ENCODE data around the gene SYK. TPM values are rescaled to one million over a fixed set of nuclear protein-coding genes. Genes with fewer than 3 reads are reported as not detected.
A peak's percentile ranks its signal among the peaks of the same experiment; 100 is the strongest.

The SYK gene
- total and polyA plus RNA-seq, 3 experiments from 2014 or later: 0.55 to 0.73 (median 0.56) TPM

GRCh38 chr9:90860826-90861225 is 59.2 kb downstream of the SYK start:
- POLR2A ChIA-PET: no interaction called here
- H3K27me3 Mint-ChIP-seq: peaks cover 0 to 2% of the 10 kb centered on the region in 2 donors
- no peak overlapping the region for H3K27ac ChIP-seq (ENCODE audit: low read depth, low read length)

GRCh38 chr9:90861380-90861779 is 59.8 kb downstream of the SYK start:
- H3K36me3 ChIP-seq (ENCODE audit: insufficient read depth, low read length): no peaks in the 10 kb centered on the region
- ChIA-PET CTCF (no interaction called here), POLR2A (no interaction called here)
- no peaks in the 10 kb centered on the region for H3K9me3 ChIP-seq (ENCODE audit: low read length)
- H3K27me3 Mint-ChIP-seq: peaks cover 0 to 2% of the 10 kb centered on the region in 2 donors
- no peaks in the 10 kb centered on the region for H3K9me3 Mint-ChIP-seq
- peaks cover 8 to 11% (median 10%) of the 10 kb centered on the region in 3 donors for H3K4me1 Mint-ChIP-seq
- no peak for DNase-seq
- H3K36me3 Mint-ChIP-seq: no peaks in the 10 kb centered on the region
- no peak overlapping the region for H3K4me3 Mint-ChIP-seq
- no peak overlapping the region for H3K27ac Mint-ChIP-seq
- H3K4me1 ChIP-seq (ENCODE audit: insufficient read depth, low read length): peaks cover 6% of the 10 kb centered on the region
- no peak overlapping the region for H3K4me3 ChIP-seq (ENCODE audit: low read length)
- no peaks in the 10 kb centered on the region for H3K27me3 ChIP-seq (ENCODE audit: insufficient read depth, low read length, poor library complexity, severe bottlenecking)
- H3K27ac ChIP-seq (ENCODE audit: low read depth, low read length): no peak overlapping the region

More at GRCh38 chr9:90860826-90861225, 59.2 kb downstream of the SYK start:
- Histone ChIP-seq H3K4me3 (ENCODE audit: low read length) (no peak overlapping the region), H3K4me1 (ENCODE audit: insufficient read depth, low read length) (peaks cover 6% of the 10 kb centered on the region), H3K9me3 (ENCODE audit: low read length) (no peaks in the 10 kb centered on the region), H3K27me3 (ENCODE audit: insufficient read depth, low read length, poor library complexity, severe bottlenecking) (no peaks in the 10 kb centered on the region), H3K36me3 (ENCODE audit: insufficient read depth, low read length) (no peaks in the 10 kb centered on the region)
- H3K4me1 Mint-ChIP-seq: peaks cover 8 to 11% (median 10%) of the 10 kb centered on the region in 3 donors
- CTCF ChIA-PET: no interaction called here
- H3K4me3 Mint-ChIP-seq: no peak overlapping the region
- H3K36me3 Mint-ChIP-seq: no peaks in the 10 kb centered on the region
- H3K9me3 Mint-ChIP-seq: no peaks in the 10 kb centered on the region
- H3K27ac Mint-ChIP-seq: no peak overlapping the region
- DNase-seq: no peak

- Mint-ChIP-seq H3K4me1 (peaks cover 8 to 11% (median 10%) of the 10 kb centered on the region in 3 donors), H3K27ac (peak overlapping the region in 1 of 8 donors; percentile 17), H3K4me3 (no peak overlapping the region), H3K27me3 (peaks cover under 1% of the 10 kb centered on the region in 2 donors), H3K36me3 (no peaks in the 10 kb centered on the region), H3K9me3 (no peaks in the 10 kb centered on the region)
- peaks cover 6% of the 10 kb centered on the region for H3K4me1 ChIP-seq (ENCODE audit: insufficient read depth, low read length)
- no peak overlapping the region for H3K27ac ChIP-seq (ENCODE audit: low read depth, low read length)
- CTCF ChIA-PET: no interaction called here
- H3K36me3 ChIP-seq (ENCODE audit: insufficient read depth, low read length): no peaks in the 10 kb centered on the region
- POLR2A ChIA-PET: no interaction called here
- DNase-seq: no peak
- no peak overlapping the region for H3K4me3 ChIP-seq (ENCODE audit: low read length)
- H3K27me3 ChIP-seq (ENCODE audit: insufficient read depth, low read length, poor library complexity, severe bottlenecking): no peaks in the 10 kb centered on the region
- no peaks in the 10 kb centered on the region for H3K9me3 ChIP-seq (ENCODE audit: low read length)
Observed at GRCh38 chr9:90861826-90862740, 60.5 kb downstream of the SYK start.

- no peak overlapping the region for H3K27ac ChIP-seq (ENCODE audit: low read depth, low read length)
- H3K9me3 Mint-ChIP-seq: no peaks in the 10 kb centered on the region
- no peaks in the 10 kb centered on the region for H3K36me3 Mint-ChIP-seq
- peaks cover 6 to 7% of the 10 kb centered on the region in 2 donors for H3K27me3 Mint-ChIP-seq
- POLR2A ChIA-PET: no interaction called here
- H3K27ac Mint-ChIP-seq: no peak overlapping the region
- H3K27me3 ChIP-seq (ENCODE audit: insufficient read depth, low read length, poor library complexity, severe bottlenecking): no peaks in the 10 kb centered on the region
- H3K9me3 ChIP-seq (ENCODE audit: low read length): no peaks in the 10 kb centered on the region
- CTCF ChIA-PET: no interaction called here
- H3K36me3 ChIP-seq (ENCODE audit: insufficient read depth, low read length): no peaks in the 10 kb centered on the region
- peaks cover 6% of the 10 kb centered on the region for H3K4me1 ChIP-seq (ENCODE audit: insufficient read depth, low read length)
- DNase-seq: no peak
- H3K4me3 Mint-ChIP-seq: no peak overlapping the region
- no peak overlapping the region for H3K4me3 ChIP-seq (ENCODE audit: low read length)
- H3K4me1 Mint-ChIP-seq: peaks cover 6 to 10% (median 8%) of the 10 kb centered on the region in 3 donors
Observed at GRCh38 chr9:90864779-90865178, 63.2 kb downstream of the SYK start.

GRCh38 chr9:90867101-90867500 is 65.5 kb downstream of the SYK start:
- Histone ChIP-seq H3K36me3 (ENCODE audit: insufficient read depth, low read length) (no peaks in the 10 kb centered on the region), H3K9me3 (ENCODE audit: low read length) (no peaks in the 10 kb centered on the region), H3K27me3 (ENCODE audit: insufficient read depth, low read length, poor library complexity, severe bottlenecking) (no peaks in the 10 kb centered on the region), H3K4me1 (ENCODE audit: insufficient read depth, low read length) (peaks cover 6% of the 10 kb centered on the region), H3K4me3 (ENCODE audit: low read length) (no peak overlapping the region), H3K27ac (ENCODE audit: low read depth, low read length) (no peak overlapping the region)
- no peaks in the 10 kb centered on the region for H3K9me3 Mint-ChIP-seq
- POLR2A ChIA-PET: no interaction called here
- no peak for DNase-seq
- H3K4me1 Mint-ChIP-seq: peaks cover 6 to 10% (median 8%) of the 10 kb centered on the region in 3 donors
- no peak overlapping the region for H3K27ac Mint-ChIP-seq
- no peak overlapping the region for H3K4me3 Mint-ChIP-seq
- H3K27me3 Mint-ChIP-seq: peaks cover 7 to 21% of the 10 kb centered on the region in 2 donors
- H3K36me3 Mint-ChIP-seq: no peaks in the 10 kb centered on the region
- CTCF ChIA-PET: no interaction called here

- H3K9me3 ChIP-seq (ENCODE audit: low read length): no peaks in the 10 kb centered on the region
- no peak overlapping the region for H3K4me3 Mint-ChIP-seq
- peaks cover 8 to 31% of the 10 kb centered on the region in 2 donors for H3K27me3 Mint-ChIP-seq
- H3K36me3 ChIP-seq (ENCODE audit: insufficient read depth, low read length): no peaks in the 10 kb centered on the region
- peaks cover 6% of the 10 kb centered on the region for H3K4me1 ChIP-seq (ENCODE audit: insufficient read depth, low read length)
- no peak for DNase-seq
- CTCF ChIA-PET: no interaction called here
- no peak overlapping the region for H3K27ac ChIP-seq (ENCODE audit: low read depth, low read length)
- peaks cover 6 to 10% (median 8%) of the 10 kb centered on the region in 3 donors for H3K4me1 Mint-ChIP-seq
- no peaks in the 10 kb centered on the region for H3K27me3 ChIP-seq (ENCODE audit: insufficient read depth, low read length, poor library complexity, severe bottlenecking)
- no peak overlapping the region for H3K4me3 ChIP-seq (ENCODE audit: low read length)
- no peaks in the 10 kb centered on the region for H3K9me3 Mint-ChIP-seq
- no peaks in the 10 kb centered on the region for H3K36me3 Mint-ChIP-seq
- POLR2A ChIA-PET: no interaction called here
- no peak overlapping the region for H3K27ac Mint-ChIP-seq
Observed at GRCh38 chr9:90868555-90868954, 66.9 kb downstream of the SYK start.

GRCh38 chr9:90869361-90869760 is 67.7 kb downstream of the SYK start:
- H3K27ac ChIP-seq (ENCODE audit: low read depth, low read length): no peak overlapping the region
- H3K9me3 Mint-ChIP-seq: no peaks in the 10 kb centered on the region
- no peaks in the 10 kb centered on the region for H3K27me3 ChIP-seq (ENCODE audit: insufficient read depth, low read length, poor library complexity, severe bottlenecking)
- CTCF ChIA-PET: interaction anchor here (0.9 to 2.0 kb wide), 2 partner anchors 1268 to 1274 kb away, joined by 4 read pairs; no protein-coding TSS in a partner anchor
- H3K4me3 ChIP-seq (ENCODE audit: low read length): no peak overlapping the region
- H3K36me3 Mint-ChIP-seq: no peaks in the 10 kb centered on the region
- POLR2A ChIA-PET: no interaction called here
- H3K4me1 ChIP-seq (ENCODE audit: insufficient read depth, low read length): peaks cover 4% of the 10 kb centered on the region
- no peaks in the 10 kb centered on the region for H3K36me3 ChIP-seq (ENCODE audit: insufficient read depth, low read length)
- peaks cover 8 to 36% of the 10 kb centered on the region in 2 donors for H3K27me3 Mint-ChIP-seq
- DNase-seq: no peak
- H3K4me1 Mint-ChIP-seq: peaks cover 6 to 8% (median 6%) of the 10 kb centered on the region in 3 donors
- no peaks in the 10 kb centered on the region for H3K9me3 ChIP-seq (ENCODE audit: low read length)
- no peak overlapping the region for H3K27ac Mint-ChIP-seq
- H3K4me3 Mint-ChIP-seq: no peak overlapping the region

- Mint-ChIP-seq H3K4me1 (no peaks in the 10 kb centered on the region), H3K27me3 (peaks cover 8 to 36% of the 10 kb centered on the region in 2 donors), H3K36me3 (no peaks in the 10 kb centered on the region), H3K9me3 (no peaks in the 10 kb centered on the region), H3K4me3 (no peak overlapping the region), H3K27ac (peak overlapping the region in 1 of 8 donors; percentile 15)
- peak in 3 of 5 donors; percentile 11 to 30 (median 29) for DNase-seq
- CTCF ChIA-PET: interaction anchor here (2.0 kb wide), 1 partner anchor 1275 kb away, joined by 4 read pairs; no protein-coding TSS in a partner anchor
- Histone ChIP-seq H3K4me3 (ENCODE audit: low read length) (no peak overlapping the region), H3K27me3 (ENCODE audit: insufficient read depth, low read length, poor library complexity, severe bottlenecking) (no peaks in the 10 kb centered on the region), H3K4me1 (ENCODE audit: insufficient read depth, low read length) (no peaks in the 10 kb centered on the region), H3K27ac (ENCODE audit: low read depth, low read length) (no peak overlapping the region), H3K36me3 (ENCODE audit: insufficient read depth, low read length) (no peaks in the 10 kb centered on the region), H3K9me3 (ENCODE audit: low read length) (no peaks in the 10 kb centered on the region)
- POLR2A ChIA-PET: no interaction called here
Observed at GRCh38 chr9:90870621-90871326, 69.2 kb downstream of the SYK start.
